Measurements from ENCODE around the gene MYH3.

- TF ChIP-seq, protein P1, sequence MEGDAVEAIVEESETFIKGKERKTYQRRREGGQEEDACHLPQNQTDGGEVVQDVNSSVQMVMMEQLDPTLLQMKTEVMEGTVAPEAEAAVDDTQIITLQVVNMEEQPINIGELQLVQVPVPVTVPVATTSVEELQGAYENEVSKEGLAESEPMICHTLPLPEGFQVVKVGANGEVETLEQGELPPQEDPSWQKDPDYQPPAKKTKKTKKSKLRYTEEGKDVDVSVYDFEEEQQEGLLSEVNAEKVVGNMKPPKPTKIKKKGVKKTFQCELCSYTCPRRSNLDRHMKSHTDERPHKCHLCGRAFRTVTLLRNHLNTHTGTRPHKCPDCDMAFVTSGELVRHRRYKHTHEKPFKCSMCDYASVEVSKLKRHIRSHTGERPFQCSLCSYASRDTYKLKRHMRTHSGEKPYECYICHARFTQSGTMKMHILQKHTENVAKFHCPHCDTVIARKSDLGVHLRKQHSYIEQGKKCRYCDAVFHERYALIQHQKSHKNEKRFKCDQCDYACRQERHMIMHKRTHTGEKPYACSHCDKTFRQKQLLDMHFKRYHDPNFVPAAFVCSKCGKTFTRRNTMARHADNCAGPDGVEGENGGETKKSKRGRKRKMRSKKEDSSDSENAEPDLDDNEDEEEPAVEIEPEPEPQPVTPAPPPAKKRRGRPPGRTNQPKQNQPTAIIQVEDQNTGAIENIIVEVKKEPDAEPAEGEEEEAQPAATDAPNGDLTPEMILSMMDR (IDR thresholded peaks at IDR 0.05; ENCODE audit: low read depth, low read length), result no peak
- no peak for TF ChIP-seq EZH2phosphoT487 (IDR thresholded peaks at IDR 0.05; ENCODE audit: low read depth)
Observed at GRCh38 chr17:10699856-10700255, 42.7 kb upstream of the MYH3 start.
